Vagina (tissue), 2 donors: ENCODE results near the gene AKAP13.

ENCODE experiments used
- POLR2A ChIP-seq, 2 donors: fragments of 450-650 bp; IDR thresholded peaks; one replicate each; pipeline ENCODE4 v1.6.1; 2017; ENCODE audit warnings: antibody characterized with exemption in 2 of 2, mild to moderate bottlenecking in 2 of 2, moderate library complexity in 2 of 2
- POLR2AphosphoS5 ChIP-seq, 2 donors: sonication (generic); formaldehyde crosslinking; IDR thresholded peaks; one replicate each; pipeline ENCODE4 v1.9.0; 2017; ENCODE audit warnings: antibody characterized with exemption in 2 of 2, mild to moderate bottlenecking in 2 of 2, low read depth in 1 of 2; ENCODE audit not compliant: insufficient read depth in 1 of 2
- TF ChIP-seq, protein P1 (sequence below), 3 experiments: fragments of 450-650 bp in 2 of 3; fragments of 200-600 bp in 1 of 3; sonication (generic) in 1 of 3; IDR thresholded peaks; one replicate each; pipeline ENCODE4 v1.5.1; 2017 to 2019; ENCODE audit warnings: antibody characterized with exemption in 3 of 3, mild to moderate bottlenecking in 2 of 3, moderate library complexity in 2 of 3

DNA sequence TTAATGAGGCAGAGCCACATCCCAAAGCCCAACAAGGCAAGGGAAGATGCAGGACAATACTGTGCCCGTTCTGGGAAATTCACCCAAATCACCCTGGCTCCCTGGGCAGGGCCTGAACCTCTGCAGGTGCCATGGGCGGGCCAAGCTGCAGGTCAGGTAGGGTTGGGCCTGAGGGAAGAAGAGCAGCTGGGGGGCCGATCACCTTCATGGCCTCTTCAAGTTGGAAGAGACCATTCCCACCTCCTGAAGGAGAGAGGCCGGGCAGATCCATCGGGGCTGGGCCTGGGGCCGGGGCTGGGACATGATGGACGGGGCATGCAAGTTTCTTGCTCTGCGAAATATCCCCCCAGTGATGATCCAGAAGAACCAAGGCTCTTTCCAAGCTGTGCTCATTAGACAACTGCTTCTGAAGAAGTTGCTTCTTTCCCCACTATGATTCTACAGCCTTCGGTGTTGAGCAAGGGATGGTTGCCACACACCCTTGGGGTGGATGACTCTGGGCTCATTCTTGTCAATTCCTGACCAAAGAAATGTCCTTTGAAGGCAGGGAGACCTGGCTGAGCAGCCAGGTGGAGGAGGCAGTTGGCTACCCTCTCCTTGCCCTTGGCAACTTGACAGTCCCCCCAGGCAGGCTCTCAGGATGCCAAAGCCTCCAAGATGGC lies 376.1 kb downstream of the AKAP13 start:
- TF ChIP-seq, protein P1, sequence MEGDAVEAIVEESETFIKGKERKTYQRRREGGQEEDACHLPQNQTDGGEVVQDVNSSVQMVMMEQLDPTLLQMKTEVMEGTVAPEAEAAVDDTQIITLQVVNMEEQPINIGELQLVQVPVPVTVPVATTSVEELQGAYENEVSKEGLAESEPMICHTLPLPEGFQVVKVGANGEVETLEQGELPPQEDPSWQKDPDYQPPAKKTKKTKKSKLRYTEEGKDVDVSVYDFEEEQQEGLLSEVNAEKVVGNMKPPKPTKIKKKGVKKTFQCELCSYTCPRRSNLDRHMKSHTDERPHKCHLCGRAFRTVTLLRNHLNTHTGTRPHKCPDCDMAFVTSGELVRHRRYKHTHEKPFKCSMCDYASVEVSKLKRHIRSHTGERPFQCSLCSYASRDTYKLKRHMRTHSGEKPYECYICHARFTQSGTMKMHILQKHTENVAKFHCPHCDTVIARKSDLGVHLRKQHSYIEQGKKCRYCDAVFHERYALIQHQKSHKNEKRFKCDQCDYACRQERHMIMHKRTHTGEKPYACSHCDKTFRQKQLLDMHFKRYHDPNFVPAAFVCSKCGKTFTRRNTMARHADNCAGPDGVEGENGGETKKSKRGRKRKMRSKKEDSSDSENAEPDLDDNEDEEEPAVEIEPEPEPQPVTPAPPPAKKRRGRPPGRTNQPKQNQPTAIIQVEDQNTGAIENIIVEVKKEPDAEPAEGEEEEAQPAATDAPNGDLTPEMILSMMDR (IDR thresholded peaks at IDR 0.05), result no peak
- no peak for TF ChIP-seq POLR2AphosphoS5 (IDR thresholded peaks at IDR 0.05; ENCODE audit: insufficient read depth in 1 of 2, low read depth in 1 of 2)
- no peak for TF ChIP-seq POLR2A (IDR thresholded peaks at IDR 0.05)
